CD4-positive, alpha-beta memory T cell (primary cell): ENCODE data around the gene PCDHGA3. TPM values are rescaled to one million over a fixed set of nuclear protein-coding genes. Genes with fewer than 3 reads are reported as not detected.
"Not testable (repeated sequence)": the region's sequence is repeated elsewhere in the genome, so short reads cannot be mapped to it uniquely, and the experiment has no call there.

Experiments
- CTCF ChIA-PET: fragments of 350-600 bp; sonication (Branson Sonifier 250); formaldehyde crosslinking; loops from one replicate; lab custom pipeline; 2021; ENCODE audit warnings: inconsistent platforms; ENCODE audit not compliant: partially characterized antibody; lab: Charles Lee
- POLR2A ChIA-PET: fragments of 350-600 bp; sonication (Branson Sonifier 250); formaldehyde crosslinking; loops from one replicate; lab custom pipeline; 2021; ENCODE audit not compliant: partially characterized antibody; lab: Charles Lee
- DNase-seq, 5 donors: peaks; one replicate each; pipeline versions ENCODE4 v3.0.0 to v3.0.0-alpha.2; 2020 to 2022; ENCODE audit warnings: mixed read lengths in 1 of 5
- H3K27ac ChIP-seq: one replicate; pipeline ENCODE4 v1.7.0; 2013; ENCODE audit warnings: low read depth, low read length
- H3K27me3 ChIP-seq: 2 replicates; pipeline ENCODE4 v1.7.0; 2013; ENCODE audit warnings: mild to moderate bottlenecking, low read length, moderate library complexity; ENCODE audit not compliant: insufficient read depth
- H3K36me3 ChIP-seq: 2 replicates; pipeline ENCODE4 v1.7.0; 2013; ENCODE audit warnings: mild to moderate bottlenecking, low read length, moderate library complexity; ENCODE audit not compliant: insufficient read depth
- H3K4me1 ChIP-seq: 2 replicates; pipeline ENCODE4 v1.7.0; 2013; ENCODE audit warnings: mild to moderate bottlenecking, low read length, moderate library complexity; ENCODE audit not compliant: insufficient read depth
- H3K4me3 ChIP-seq, 2 donors: one replicate each; pipeline ENCODE4 v1.7.0; 2013; ENCODE audit warnings: low read length in 2 of 2, mild to moderate bottlenecking in 1 of 2
- H3K9me3 ChIP-seq, 2 donors: one replicate each; pipeline ENCODE4 v1.7.0; 2013; ENCODE audit warnings: low read length in 2 of 2, control low read depth in 1 of 2; ENCODE audit not compliant: control insufficient read depth in 1 of 2
- H3K27ac Mint-ChIP-seq, 7 donors: one replicate each; pipeline ENCODE4 v1.8.0; 2020 to 2021; ENCODE audit warnings: mixed read lengths in 7 of 7, mild to moderate bottlenecking in 6 of 7, inconsistent platforms in 3 of 7, moderate library complexity in 3 of 7
- H3K27me3 Mint-ChIP-seq, 2 donors: one replicate each; pipeline ENCODE4 v1.8.0; 2020 to 2021; ENCODE audit warnings: mixed read lengths in 2 of 2
- H3K36me3 Mint-ChIP-seq, 2 donors: one replicate each; pipeline ENCODE4 v1.8.0; 2020 to 2021; ENCODE audit warnings: mixed read lengths in 2 of 2, inconsistent platforms in 1 of 2, mild to moderate bottlenecking in 1 of 2
- H3K4me1 Mint-ChIP-seq, 4 donors: one replicate each; pipeline ENCODE4 v1.8.0; 2020 to 2021; ENCODE audit warnings: mixed read lengths in 4 of 4, mild to moderate bottlenecking in 1 of 4
- H3K4me3 Mint-ChIP-seq, 8 donors: one replicate each; pipeline ENCODE4 v1.8.0; 2020 to 2021; ENCODE audit warnings: mixed read lengths in 8 of 8, mild to moderate bottlenecking in 7 of 8, moderate library complexity in 6 of 8, inconsistent platforms in 3 of 8
- H3K9me3 Mint-ChIP-seq, 8 donors: one replicate each; pipeline ENCODE4 v1.8.0; 2020 to 2021; ENCODE audit warnings: mixed read lengths in 8 of 8, mild to moderate bottlenecking in 5 of 8, inconsistent platforms in 3 of 8, moderate library complexity in 1 of 8
- intact Hi-C: fragments of 100-400 bp; cut with micrococcal nuclease; formaldehyde crosslinking; loops from one replicate; pipeline ENCODE4 v1.15.1; 2023
- polyA plus RNA-seq, 2 donors: library from polyadenylated mRNA; unstranded; fragments of 300-500 nt; fragmentation: Illumina TruSeq; gene quantifications; one replicate each; pipeline ENCODE4 v1.2.3, GENCODE V29; 2021
- total RNA-seq, 2 experiments: library from RNA; stranded (reverse); gene quantifications; one replicate each; pipeline ENCODE4 v1.2.3, GENCODE V29; 2021

The PCDHGA3 gene
- total RNA-seq (under 1 TPM; 0.17 to 0.26 TPM), polyA plus RNA-seq (under 1 TPM in 1 of 2 donors, not detected in 1; 0.23 TPM)

GRCh38 chr5:141343242-141343952 is at the start of gene PCDHGA3:
TSS of gene PCDHGA3 (plus strand) at chr5:141343829. CDS start at chr5:141344034, 205 bp downstream.
- peaks cover 3 to 74% (median 67%) of the 10 kb centered on the region in 8 donors for H3K9me3 Mint-ChIP-seq
- Histone ChIP-seq H3K36me3 (no peaks in the 10 kb centered on the region), H3K9me3 (peaks cover 0 to 11% of the 10 kb centered on the region in 2 donors), H3K4me3 (no peak within 1 kb of the TSS), H3K4me1 (no peaks in the 10 kb centered on the region), H3K27me3 (no peaks in the 10 kb centered on the region), H3K27ac (no peak within 1 kb of the TSS)
- H3K27me3 Mint-ChIP-seq, result peaks cover 33 to 35% of the 10 kb centered on the region in 2 donors
- intact Hi-C loops, result no loop called here
- H3K4me3 Mint-ChIP-seq, result peak within 1 kb of the TSS in 7 of 8 donors; percentile 46 to 73 (median 71)
- peaks cover 5 to 14% of the 10 kb centered on the region in 2 donors for H3K36me3 Mint-ChIP-seq
- POLR2A ChIA-PET, result no interaction called here
- H3K27ac Mint-ChIP-seq, result no peak within 1 kb of the TSS
- H3K4me1 Mint-ChIP-seq, result peaks cover 0 to 3% (median 0%) of the 10 kb centered on the region in 4 donors
- peak in 1 of 5 donors; percentile 24 for DNase-seq
- CTCF ChIA-PET, result interaction anchor here (1.0 to 1.5 kb wide), 2 partner anchors 215 to 224 kb away, joined by 3 read pairs; no protein-coding TSS in a partner anchor

GRCh38 chr5:141298376-141298775 is 45.3 kb upstream of the PCDHGA3 start:
- ChIA-PET CTCF (no interaction called here), POLR2A (no interaction called here)
- H3K9me3 Mint-ChIP-seq, result peaks cover 2 to 98% (median 85%) of the 10 kb centered on the region in 8 donors
- H3K36me3 Mint-ChIP-seq, result peaks cover 45 to 52% of the 10 kb centered on the region in 2 donors
- no peaks in the 10 kb centered on the region for H3K4me1 ChIP-seq
- H3K4me3 ChIP-seq, result no peak overlapping the region
- H3K27ac ChIP-seq, result no peak overlapping the region
- H3K9me3 ChIP-seq, result peaks cover 7 to 11% of the 10 kb centered on the region in 2 donors
- no peaks in the 10 kb centered on the region for H3K27me3 Mint-ChIP-seq
- no peaks in the 10 kb centered on the region for H3K36me3 ChIP-seq
- H3K4me3 Mint-ChIP-seq, result no peak overlapping the region
- no peaks in the 10 kb centered on the region for H3K27me3 ChIP-seq
- no peak overlapping the region for H3K27ac Mint-ChIP-seq
- DNase-seq, result no peak
- intact Hi-C loops, result no loop called here
- H3K4me1 Mint-ChIP-seq, result no peaks in the 10 kb centered on the region

GRCh38 chr5:141303756-141304155 is 39.9 kb upstream of the PCDHGA3 start, which contains the start of gene SLC25A2:
TSS of gene SLC25A2 (minus strand) at chr5:141304049. CDS start at chr5:141303865, 184 bp downstream.
- H3K27ac Mint-ChIP-seq, result no peak within 1 kb of the TSS

GRCh38 chr5:141306630-141307029 is 37.0 kb upstream of the PCDHGA3 start:
- CTCF ChIA-PET, result interaction anchor here (1.3 kb wide), 1 partner anchor 13 kb away, joined by 4 read pairs; the partner anchor contains the start of gene TAF7
- H3K9me3 ChIP-seq, result peaks cover 0 to 38% of the 10 kb centered on the region in 2 donors

More at GRCh38 chr5:141303756-141304155, 39.9 kb upstream of the PCDHGA3 start, which contains the start of gene SLC25A2:
- no peaks in the 10 kb centered on the region for H3K27me3 Mint-ChIP-seq
- Histone ChIP-seq H3K27ac (no peak within 1 kb of the TSS), H3K4me1 (no peaks in the 10 kb centered on the region), H3K36me3 (no peaks in the 10 kb centered on the region), H3K4me3 (no peak within 1 kb of the TSS), H3K27me3 (no peaks in the 10 kb centered on the region), H3K9me3 (peaks cover 7 to 34% of the 10 kb centered on the region in 2 donors)
- intact Hi-C loops, result no loop called here
- POLR2A ChIA-PET, result no interaction called here
- H3K4me1 Mint-ChIP-seq, result no peaks in the 10 kb centered on the region
- CTCF ChIA-PET, result no interaction called here
- H3K9me3 Mint-ChIP-seq, result peaks cover 0 to 94% (median 81%) of the 10 kb centered on the region in 8 donors
- H3K4me3 Mint-ChIP-seq, result peak within 1 kb of the TSS in 2 of 8 donors; percentile 15 to 28
- peaks cover 43 to 47% of the 10 kb centered on the region in 2 donors for H3K36me3 Mint-ChIP-seq
- DNase-seq, result no peak

GRCh38 chr5:141313711-141314110 is 29.9 kb upstream of the PCDHGA3 start:
- no peak overlapping the region for H3K4me3 Mint-ChIP-seq
- H3K4me1 Mint-ChIP-seq, result peaks cover 3 to 11% (median 7%) of the 10 kb centered on the region in 4 donors
- H3K27ac Mint-ChIP-seq, result no peak overlapping the region
- peaks cover 9 to 97% (median 90%) of the 10 kb centered on the region in 8 donors for H3K9me3 Mint-ChIP-seq
- no peak overlapping the region for H3K4me3 ChIP-seq
- no peaks in the 10 kb centered on the region for H3K27me3 ChIP-seq
- peaks cover 7% of the 10 kb centered on the region for H3K36me3 ChIP-seq
- peaks cover 8 to 44% of the 10 kb centered on the region in 2 donors for H3K9me3 ChIP-seq
- H3K27ac ChIP-seq, result no peak overlapping the region
- H3K27me3 Mint-ChIP-seq, result no peaks in the 10 kb centered on the region
- no peaks in the 10 kb centered on the region for H3K4me1 ChIP-seq
- peaks cover 56 to 60% of the 10 kb centered on the region in 2 donors for H3K36me3 Mint-ChIP-seq
- no peak for DNase-seq
- intact Hi-C loops, result no loop called here
- ChIA-PET POLR2A (no interaction called here), CTCF (no interaction called here)

More at GRCh38 chr5:141306630-141307029, 37.0 kb upstream of the PCDHGA3 start:
- Mint-ChIP-seq H3K4me1 (no peaks in the 10 kb centered on the region), H3K27ac (no peak overlapping the region), H3K9me3 (peaks cover 0 to 94% (median 82%) of the 10 kb centered on the region in 8 donors), H3K36me3 (peaks cover 41 to 53% of the 10 kb centered on the region in 2 donors), H3K4me3 (no peak overlapping the region), H3K27me3 (no peaks in the 10 kb centered on the region)
- no peaks in the 10 kb centered on the region for H3K4me1 ChIP-seq
- H3K36me3 ChIP-seq, result no peaks in the 10 kb centered on the region
- intact Hi-C loops, result no loop called here
- no peaks in the 10 kb centered on the region for H3K27me3 ChIP-seq
- DNase-seq, result no peak
- H3K4me3 ChIP-seq, result no peak overlapping the region
- POLR2A ChIA-PET, result no interaction called here
- H3K27ac ChIP-seq, result no peak overlapping the region

GRCh38 chr5:141316963-141317362 is 26.7 kb upstream of the PCDHGA3 start:
- H3K27ac Mint-ChIP-seq, H3K27me3 ChIP-seq, intact Hi-C loops, POLR2A ChIA-PET, DNase-seq, H3K27me3 Mint-ChIP-seq, H3K4me3 ChIP-seq, H3K4me3 Mint-ChIP-seq, H3K27ac ChIP-seq: not testable (repeated sequence)
- H3K4me1 ChIP-seq, result peaks cover 15% of the 10 kb centered on the region
- peaks cover 21 to 44% of the 10 kb centered on the region in 2 donors for H3K9me3 ChIP-seq
- H3K36me3 ChIP-seq, result peaks cover 19% of the 10 kb centered on the region
- H3K4me1 Mint-ChIP-seq, result peaks cover 21 to 32% (median 28%) of the 10 kb centered on the region in 4 donors
- peaks cover 14 to 97% (median 90%) of the 10 kb centered on the region in 8 donors for H3K9me3 Mint-ChIP-seq
- CTCF ChIA-PET, result interaction anchor here (0.7 to 4.8 kb wide), 3 partner anchors 10 to 273 kb away, joined by 3 to 24 read pairs (median 5); no protein-coding TSS in a partner anchor
- H3K36me3 Mint-ChIP-seq, result peaks cover 67 to 68% of the 10 kb centered on the region in 2 donors

GRCh38 chr5:141319202-141319601 is 24.4 kb upstream of the PCDHGA3 start:
- H3K4me3 Mint-ChIP-seq, result peak overlapping the region in 6 of 8 donors; percentile 92 to 99 (median 98)

More at GRCh38 chr5:141319202-141319601, 24.4 kb upstream of the PCDHGA3 start:
- no peak for DNase-seq
- ChIA-PET POLR2A (interaction anchor here (0.9 to 2.6 kb wide), 2 partner anchors 94 to 193 kb away, joined by 3 to 10 read pairs; partner anchors contain the start of gene PCDHGA10), CTCF (interaction anchor here (1.0 to 4.8 kb wide), 9 partner anchors 11 to 245 kb away, joined by 3 to 38 read pairs (median 6); partner anchors contain the start of gene PCDHGA1)
- Histone ChIP-seq H3K4me3 (peak overlapping the region; percentile 54 to 77), H3K36me3 (peaks cover 19% of the 10 kb centered on the region), H3K9me3 (peaks cover 21 to 40% of the 10 kb centered on the region in 2 donors), H3K27me3 (no peaks in the 10 kb centered on the region), H3K4me1 (peaks cover 15% of the 10 kb centered on the region), H3K27ac (no peak overlapping the region)
- intact Hi-C loops, result no loop called here
- H3K27ac Mint-ChIP-seq, result peak overlapping the region in 4 of 7 donors; percentile 15 to 93 (median 88)
- peaks cover 51 to 53% of the 10 kb centered on the region in 2 donors for H3K36me3 Mint-ChIP-seq
- H3K9me3 Mint-ChIP-seq, result peaks cover 14 to 87% (median 77%) of the 10 kb centered on the region in 8 donors
- H3K27me3 Mint-ChIP-seq, result no peaks in the 10 kb centered on the region
- peaks cover 21 to 32% (median 28%) of the 10 kb centered on the region in 4 donors for H3K4me1 Mint-ChIP-seq
